MCF 10A (cell line): ENCODE results near the gene EEA1. TPM values are rescaled to one million over a fixed set of nuclear protein-coding genes. Genes with fewer than 3 reads are reported as not detected.

Source experiments
- BruUV-seq: library from RNA; stranded (reverse); fragments of 400-500 nt; replicated peaks from 2 replicates; lab custom pipeline; 2021; lab: Mats Ljungman, UMichigan
- CTCF ChIA-PET: fragments of 300-600 bp; sonication (Branson Sonifier 250); formaldehyde crosslinking; extraction: SDS; loops from one replicate; lab custom pipeline; 2021; ENCODE audit warnings: antibody characterized with exemption, inconsistent platforms; lab: Yijun Ruan, JAX
- POLR2A ChIA-PET: fragments of 300-600, 350-650 bp; sonication (Branson Sonifier 250); formaldehyde crosslinking; extraction: SDS; loops from one replicate; lab custom pipeline; 2020; ENCODE audit warnings: antibody characterized with exemption, inconsistent platforms; lab: Yijun Ruan, JAX
- DNase-seq: peaks from one replicate; pipeline ENCODE4 v3.0.0-alpha.2; 2018; ENCODE audit not compliant: unreplicated experiment
- H3K27ac Mint-ChIP-seq: one replicate; pipeline ENCODE4 v1.8.0; 2022; ENCODE audit warnings: mild to moderate bottlenecking, low read depth, mixed read lengths; ENCODE audit not compliant: unreplicated experiment
- H3K27me3 Mint-ChIP-seq: one replicate; pipeline ENCODE4 v1.8.0; 2022; ENCODE audit warnings: mixed read lengths; ENCODE audit not compliant: insufficient read depth, unreplicated experiment
- H3K36me3 Mint-ChIP-seq: one replicate; pipeline ENCODE4 v1.8.0; 2022; ENCODE audit warnings: mild to moderate bottlenecking, moderate library complexity, mixed read lengths; ENCODE audit not compliant: insufficient read depth, unreplicated experiment
- H3K4me1 Mint-ChIP-seq: one replicate; pipeline ENCODE4 v1.8.0; 2022; ENCODE audit warnings: mixed read lengths; ENCODE audit not compliant: insufficient read depth, unreplicated experiment
- H3K4me3 Mint-ChIP-seq: one replicate; pipeline ENCODE4 v1.8.0; 2022; ENCODE audit warnings: mild to moderate bottlenecking, moderate library complexity, mixed read lengths; ENCODE audit not compliant: unreplicated experiment
- H3K9me3 Mint-ChIP-seq: one replicate; pipeline ENCODE4 v1.8.0; 2022; ENCODE audit warnings: mixed read lengths; ENCODE audit not compliant: unreplicated experiment
- intact Hi-C: fragments of 100-400 bp; cut with micrococcal nuclease; formaldehyde crosslinking; loops from 2 replicates; pipeline ENCODE4 v1.14.1; 2022
- total RNA-seq: library from RNA; stranded (reverse); gene quantifications from 2 replicates; pipeline ENCODE4 v1.2.3, GENCODE V29; 2022
- TF ChIP-seq, protein P1 (sequence below): fragments of 200-600 bp; IDR thresholded peaks from one replicate; pipeline ENCODE4 v1.8.0; 2022; ENCODE audit warnings: antibody characterized with exemption, mild to moderate bottlenecking; ENCODE audit not compliant: unreplicated experiment

The EEA1 gene
- total RNA-seq, 1 experiment from 2014 or later: 46.3 TPM

- ChIA-PET POLR2A (interaction anchor here (0.7 to 1.8 kb wide), 10 partner anchors 10 to 1440 kb away, joined by 3 to 6 read pairs (median 4); no protein-coding TSS in a partner anchor), CTCF (interaction anchor here (0.5 to 0.7 kb wide), 3 partner anchors 10 to 225 kb away, joined by 3 read pairs; no protein-coding TSS in a partner anchor)
- Mint-ChIP-seq H3K27me3 (no peaks in the 10 kb centered on the region), H3K36me3 (no peaks in the 10 kb centered on the region), H3K4me1 (peaks cover 16% of the 10 kb centered on the region), H3K4me3 (no peak overlapping the region), H3K9me3 (no peaks in the 10 kb centered on the region), H3K27ac (peak overlapping the region; percentile 32)
- TF ChIP-seq, protein P1, sequence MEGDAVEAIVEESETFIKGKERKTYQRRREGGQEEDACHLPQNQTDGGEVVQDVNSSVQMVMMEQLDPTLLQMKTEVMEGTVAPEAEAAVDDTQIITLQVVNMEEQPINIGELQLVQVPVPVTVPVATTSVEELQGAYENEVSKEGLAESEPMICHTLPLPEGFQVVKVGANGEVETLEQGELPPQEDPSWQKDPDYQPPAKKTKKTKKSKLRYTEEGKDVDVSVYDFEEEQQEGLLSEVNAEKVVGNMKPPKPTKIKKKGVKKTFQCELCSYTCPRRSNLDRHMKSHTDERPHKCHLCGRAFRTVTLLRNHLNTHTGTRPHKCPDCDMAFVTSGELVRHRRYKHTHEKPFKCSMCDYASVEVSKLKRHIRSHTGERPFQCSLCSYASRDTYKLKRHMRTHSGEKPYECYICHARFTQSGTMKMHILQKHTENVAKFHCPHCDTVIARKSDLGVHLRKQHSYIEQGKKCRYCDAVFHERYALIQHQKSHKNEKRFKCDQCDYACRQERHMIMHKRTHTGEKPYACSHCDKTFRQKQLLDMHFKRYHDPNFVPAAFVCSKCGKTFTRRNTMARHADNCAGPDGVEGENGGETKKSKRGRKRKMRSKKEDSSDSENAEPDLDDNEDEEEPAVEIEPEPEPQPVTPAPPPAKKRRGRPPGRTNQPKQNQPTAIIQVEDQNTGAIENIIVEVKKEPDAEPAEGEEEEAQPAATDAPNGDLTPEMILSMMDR: no peak
- DNase-seq: peak; percentile 93
- intact Hi-C loops: no loop called here
- no TSS peak for BruUV-seq
Measured at GRCh38 chr12:92759634-92760268, 169.3 kb downstream of the EEA1 start.

- Mint-ChIP-seq H3K36me3 (no peaks in the 10 kb centered on the region), H3K4me3 (no peak overlapping the region), H3K9me3 (peaks cover 8% of the 10 kb centered on the region), H3K27ac (no peak overlapping the region), H3K4me1 (peaks cover 16% of the 10 kb centered on the region), H3K27me3 (no peaks in the 10 kb centered on the region)
- TF ChIP-seq, protein P1: no peak
- no TSS peak for BruUV-seq
- intact Hi-C loops: no loop called here
- POLR2A ChIA-PET: interaction anchor here (1.4 kb wide), 1 partner anchor 10 kb away, joined by 3 read pairs; no protein-coding TSS in a partner anchor
- CTCF ChIA-PET: no interaction called here
- no peak for DNase-seq
Measured at GRCh38 chr12:92757597-92758121, 171.4 kb downstream of the EEA1 start.

- POLR2A ChIA-PET: interaction anchor here (1.4 kb wide), 1 partner anchor 11 kb away, joined by 3 read pairs; no protein-coding TSS in a partner anchor
- Mint-ChIP-seq H3K27me3 (no peaks in the 10 kb centered on the region), H3K36me3 (no peaks in the 10 kb centered on the region), H3K27ac (no peak overlapping the region), H3K9me3 (peaks cover 8% of the 10 kb centered on the region), H3K4me3 (no peak overlapping the region), H3K4me1 (peaks cover 16% of the 10 kb centered on the region)
- DNase-seq: no peak
- TF ChIP-seq, protein P1: no peak
- no TSS peak for BruUV-seq
- intact Hi-C loops: no loop called here
- CTCF ChIA-PET: no interaction called here
Measured at GRCh38 chr12:92756898-92757596, 172.0 kb downstream of the EEA1 start.
